ENCODE data around the gene SOX13. TPM values are rescaled to one million over a fixed set of nuclear protein-coding genes. Genes with fewer than 3 reads are reported as not detected.

The SOX13 gene
- total and polyA plus RNA-seq, 2 donors, result 2.2 to 3.8 TPM

DNA sequence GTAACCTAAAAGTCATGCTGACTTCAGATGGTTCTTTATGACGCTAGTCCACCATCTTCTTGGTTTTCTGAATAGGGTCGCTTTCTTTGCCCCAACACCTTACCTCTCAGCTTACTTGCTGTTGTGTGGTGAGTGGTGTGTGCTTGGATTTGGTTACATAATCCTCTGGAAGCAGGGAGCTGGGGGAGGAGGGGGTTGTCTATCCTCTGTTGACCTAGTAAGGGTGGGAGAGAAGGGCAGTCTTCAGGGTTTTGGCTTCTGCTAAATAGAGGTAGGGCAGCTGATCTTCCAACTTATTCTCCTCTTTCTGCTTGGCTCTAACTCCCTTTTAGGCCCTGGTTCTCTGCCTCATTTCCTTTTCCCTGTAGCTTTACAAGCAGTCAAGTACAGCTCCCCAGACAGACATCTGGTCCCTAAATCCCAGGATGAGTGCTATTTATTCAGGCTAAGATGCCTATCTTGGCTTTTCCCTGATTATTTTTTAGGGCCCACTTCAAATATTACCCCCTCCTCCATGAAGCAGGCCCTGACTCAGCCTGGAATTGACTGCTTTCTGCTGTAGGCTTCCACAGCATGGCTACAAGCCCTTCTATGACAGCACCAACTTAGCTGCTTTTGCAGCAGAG, 99.6 kb downstream of the SOX13 start:
- Histone ChIP-seq H3K27ac (ENCODE audit: low read depth in 1 of 2, low read length in 1 of 2) (no peak overlapping the region), H3K4me1 (ENCODE audit: control insufficient read depth in 2 of 2, insufficient read depth in 2 of 2, low read length in 2 of 2) (no peaks in the 10 kb centered on the region), H3K36me3 (ENCODE audit: control insufficient read depth in 2 of 2, insufficient read depth in 2 of 2, low read length in 1 of 2) (no peaks in the 10 kb centered on the region), H3K4me3 (ENCODE audit: low read length in 2 of 2) (no peak overlapping the region), H3K9me3 (ENCODE audit: control insufficient read depth in 2 of 2, insufficient read depth in 1 of 2, low read length in 1 of 2) (peaks cover 2 to 8% of the 10 kb centered on the region in 2 donors), H3K27me3 (ENCODE audit: control insufficient read depth in 2 of 2, insufficient read depth in 1 of 2, low read length in 1 of 2) (no peaks in the 10 kb centered on the region)
- 97% methylated on average over 2 of the region's 2 CpGs for WGBS
- no peak for DNase-seq (ENCODE audit: low read depth in 6 of 9, low spot score in 9 of 9)

DNA sequence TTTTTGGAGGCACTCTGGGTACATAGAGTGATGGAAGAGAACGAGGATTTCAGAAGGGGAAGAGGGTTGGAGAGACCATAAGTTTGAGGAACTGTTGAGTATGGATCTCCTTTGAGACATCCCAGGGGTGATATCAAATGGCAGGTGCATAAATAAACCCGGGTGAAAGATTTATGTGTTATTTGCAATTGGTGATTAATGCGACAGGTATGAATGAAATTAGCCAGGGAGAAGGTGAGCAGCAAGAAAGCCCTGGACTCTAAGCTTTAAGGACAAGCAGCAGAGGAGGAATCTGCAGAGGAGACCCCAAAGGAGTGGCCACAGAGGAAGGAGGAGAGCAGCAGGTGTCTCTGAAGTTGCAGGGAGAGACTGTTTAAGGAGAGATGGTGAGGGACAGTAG, 102.0 kb downstream of the SOX13 start:
- 93% methylated on average over 3 of the region's 3 CpGs for WGBS
- Histone ChIP-seq H3K27me3 (ENCODE audit: control insufficient read depth in 2 of 2, insufficient read depth in 1 of 2, low read length in 1 of 2) (no peaks in the 10 kb centered on the region), H3K36me3 (ENCODE audit: control insufficient read depth in 2 of 2, insufficient read depth in 2 of 2, low read length in 1 of 2) (no peaks in the 10 kb centered on the region), H3K4me3 (ENCODE audit: low read length in 2 of 2) (no peak overlapping the region), H3K9me3 (ENCODE audit: control insufficient read depth in 2 of 2, insufficient read depth in 1 of 2, low read length in 1 of 2) (peaks cover 0 to 4% of the 10 kb centered on the region in 2 donors), H3K4me1 (ENCODE audit: control insufficient read depth in 2 of 2, insufficient read depth in 2 of 2, low read length in 2 of 2) (no peaks in the 10 kb centered on the region), H3K27ac (ENCODE audit: low read depth in 1 of 2, low read length in 1 of 2) (no peak overlapping the region)
- no peak for DNase-seq (ENCODE audit: low read depth in 6 of 9, low spot score in 9 of 9)

DNA sequence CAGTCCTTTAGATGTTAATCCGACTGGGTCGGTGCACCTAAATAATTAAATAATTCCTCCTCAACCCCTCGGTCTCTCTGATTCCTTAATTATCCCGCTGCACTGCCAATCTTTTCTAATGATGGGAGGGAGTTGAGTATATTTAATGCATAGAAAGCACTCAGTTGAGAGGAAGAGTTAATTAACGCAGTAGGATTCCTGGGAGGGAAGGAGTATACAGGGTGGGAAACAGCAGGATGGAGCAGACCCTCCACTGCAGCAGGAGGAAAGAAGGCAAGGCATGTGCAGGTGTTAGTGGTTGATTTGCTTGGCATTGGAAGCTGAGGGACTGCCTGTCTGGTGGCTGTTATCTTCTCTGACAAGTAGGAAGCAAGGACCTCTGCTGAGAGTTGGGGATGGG, 103.1 kb downstream of the SOX13 start:
- Histone ChIP-seq H3K27ac (ENCODE audit: low read depth in 1 of 2, low read length in 1 of 2) (no peak overlapping the region), H3K4me3 (ENCODE audit: low read length in 2 of 2) (no peak overlapping the region), H3K9me3 (ENCODE audit: control insufficient read depth in 2 of 2, insufficient read depth in 1 of 2, low read length in 1 of 2) (no peaks in the 10 kb centered on the region), H3K4me1 (ENCODE audit: control insufficient read depth in 2 of 2, insufficient read depth in 2 of 2, low read length in 2 of 2) (no peaks in the 10 kb centered on the region), H3K27me3 (ENCODE audit: control insufficient read depth in 2 of 2, insufficient read depth in 1 of 2, low read length in 1 of 2) (no peaks in the 10 kb centered on the region), H3K36me3 (ENCODE audit: control insufficient read depth in 2 of 2, insufficient read depth in 2 of 2, low read length in 1 of 2) (no peaks in the 10 kb centered on the region)
- 96% methylated on average over 5 of the region's 5 CpGs for WGBS
- DNase-seq (ENCODE audit: low read depth in 6 of 9, low spot score in 9 of 9), result no peak

DNA sequence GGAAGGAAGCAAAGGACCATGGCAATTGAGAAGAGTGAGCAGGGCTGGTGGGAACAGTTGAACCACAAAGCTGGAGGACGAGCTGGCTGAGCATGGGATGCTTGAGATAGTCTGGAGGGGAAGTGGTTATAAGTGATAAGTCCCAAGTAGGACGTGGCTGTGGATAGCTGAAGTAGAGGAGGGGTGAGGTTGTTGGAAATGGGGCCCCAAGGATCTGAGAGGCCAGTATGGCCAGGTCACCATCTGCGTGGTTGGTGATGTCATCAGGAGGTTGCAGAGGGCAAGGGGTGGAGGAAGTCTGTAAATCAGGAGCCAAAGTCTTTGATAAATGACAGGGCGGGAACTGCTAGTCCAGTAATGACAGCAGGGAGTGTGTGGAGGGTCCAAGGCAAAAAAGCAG, 104.2 kb downstream of the SOX13 start:
- no peak for DNase-seq (ENCODE audit: low read depth in 6 of 9, low spot score in 9 of 9)
- Histone ChIP-seq H3K27me3 (ENCODE audit: control insufficient read depth in 2 of 2, insufficient read depth in 1 of 2, low read length in 1 of 2) (no peaks in the 10 kb centered on the region), H3K4me1 (ENCODE audit: control insufficient read depth in 2 of 2, insufficient read depth in 2 of 2, low read length in 2 of 2) (no peaks in the 10 kb centered on the region), H3K4me3 (ENCODE audit: low read length in 2 of 2) (no peak overlapping the region), H3K27ac (ENCODE audit: low read depth in 1 of 2, low read length in 1 of 2) (no peak overlapping the region), H3K36me3 (ENCODE audit: control insufficient read depth in 2 of 2, insufficient read depth in 2 of 2, low read length in 1 of 2) (no peaks in the 10 kb centered on the region), H3K9me3 (ENCODE audit: control insufficient read depth in 2 of 2, insufficient read depth in 1 of 2, low read length in 1 of 2) (no peaks in the 10 kb centered on the region)
- 32% methylated on average over 4 of the region's 4 CpGs for WGBS

Other genes starting within 250 kb of the SOX13 start
- 266 TPM for gene SNRPE, start 211.5 kb upstream of the SOX13 start, total RNA-seq
- 147 TPM for gene SNRPE, start 211.5 kb upstream of the SOX13 start, polyA plus RNA-seq
- 5.0 TPM for gene ETNK2, start 78.9 kb downstream of the SOX13 start, total RNA-seq
- 9.8 TPM for gene ETNK2, start 78.9 kb downstream of the SOX13 start, polyA plus RNA-seq
- gene REN, start 93.2 kb downstream of the SOX13 start, total RNA-seq, result 0.66 TPM
- gene REN, start 93.2 kb downstream of the SOX13 start, polyA plus RNA-seq, result 1.9 TPM
- gene KISS1, start 123.4 kb downstream of the SOX13 start, total RNA-seq, result 0.90 TPM
- 4.3 TPM for gene KISS1, start 123.4 kb downstream of the SOX13 start, polyA plus RNA-seq
- gene GOLT1A, start 140.9 kb downstream of the SOX13 start, total RNA-seq, result 0.47 TPM
- 1.4 TPM for gene GOLT1A, start 140.9 kb downstream of the SOX13 start, polyA plus RNA-seq

Measured in thymus (tissue), 11 donors.